Stimulated activated CD4-positive, alpha-beta T cell treated with anti-CD3 and anti-CD28 coated beads, Interleukin-12 subunit alpha, Interleukin-12 subunit beta, amount 100 ng/mL, for 48 hours (primary cell): ENCODE measurements around the gene FAM174C.

ENCODE experiments used
- DNase-seq, 3 donors: peaks; one replicate each; pipeline ENCODE4 v3.0.0-alpha.2; 2020; ENCODE audit warnings: low read depth in 2 of 3, low spot score in 1 of 3

The FAM174C gene

DNA sequence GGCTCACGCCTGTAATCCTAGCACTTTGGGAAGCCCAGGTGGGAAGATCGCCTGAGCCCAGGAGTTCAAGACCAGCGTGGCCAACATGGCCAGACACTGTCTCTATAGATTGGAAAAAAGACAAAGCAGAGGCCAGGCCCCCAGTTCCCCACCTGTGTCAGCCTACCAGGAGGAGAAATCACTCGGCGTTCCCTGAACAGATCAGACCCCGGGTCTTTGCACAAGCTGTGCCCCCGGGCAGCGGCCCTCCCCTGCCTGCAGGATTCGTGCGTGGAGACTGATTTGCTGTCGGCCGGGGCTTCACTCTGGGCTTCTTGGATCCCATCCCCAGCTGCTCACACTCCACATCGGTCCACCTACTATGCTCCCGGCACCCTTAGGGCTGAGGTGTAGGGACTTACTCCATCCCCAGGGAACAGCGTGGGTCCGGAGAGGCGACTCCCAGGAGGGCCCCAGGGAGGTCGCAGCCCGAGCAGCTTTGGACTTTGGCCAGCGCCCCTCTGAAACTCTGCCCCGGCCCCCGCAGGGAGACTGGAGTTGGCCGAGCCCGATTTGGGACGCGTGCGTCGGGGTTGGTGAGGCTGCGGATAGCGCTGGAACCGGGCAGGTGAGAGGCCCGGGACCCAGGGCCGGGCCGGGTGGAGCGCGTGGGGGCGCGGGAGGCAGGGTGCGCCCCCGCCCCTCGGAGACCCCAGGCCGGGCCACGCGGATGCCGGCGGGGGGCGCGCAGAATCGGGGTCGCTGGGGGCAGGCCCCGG is 9.8 kb downstream of the FAM174C start:
- DNase-seq: no peak

DNA sequence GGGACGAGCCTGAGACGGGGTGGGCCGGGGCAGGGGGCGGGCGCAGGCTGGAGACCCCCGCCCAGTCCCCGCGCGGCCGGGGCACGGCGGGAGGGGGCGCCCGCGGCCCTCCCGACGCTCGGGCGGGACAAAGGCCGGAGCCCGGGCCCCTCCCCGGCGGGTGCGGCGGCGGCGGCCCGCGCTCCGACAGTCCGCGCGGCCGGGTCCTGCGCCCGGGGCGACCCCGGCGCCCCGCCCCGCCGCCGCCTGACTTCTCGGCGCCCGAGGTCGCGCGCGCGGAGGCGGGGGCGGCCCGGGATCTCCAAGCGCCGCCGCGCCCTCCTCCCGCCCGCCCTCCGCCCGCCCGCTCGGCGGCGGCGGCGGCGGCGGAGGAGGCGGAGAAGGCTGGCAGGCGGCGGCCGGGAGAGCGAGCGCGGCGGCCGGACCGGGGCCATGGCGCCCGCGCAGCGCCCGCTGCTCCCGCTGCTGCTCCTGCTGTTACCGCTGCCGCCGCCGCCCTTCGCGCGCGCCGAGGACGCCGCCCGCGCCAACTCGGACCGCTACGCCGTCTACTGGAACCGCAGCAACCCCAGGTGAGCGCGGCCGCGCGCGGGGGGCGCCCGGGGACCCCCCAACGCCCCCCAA is 10.5 kb downstream of the FAM174C start, which contains the start of gene EFNA2:
Gene EFNA2 (plus strand): TSS at position 137 of the 624 bp plus-strand sequence. CDS start 296 bp downstream, at position 433.
- no peak for DNase-seq

- no peak for DNase-seq
Measured at GRCh38 chr19:1286487-1287353, 11.4 kb downstream of the FAM174C start.

GRCh38 chr19:1287354-1288225 is 12.3 kb downstream of the FAM174C start:
- DNase-seq: no peak

DNA sequence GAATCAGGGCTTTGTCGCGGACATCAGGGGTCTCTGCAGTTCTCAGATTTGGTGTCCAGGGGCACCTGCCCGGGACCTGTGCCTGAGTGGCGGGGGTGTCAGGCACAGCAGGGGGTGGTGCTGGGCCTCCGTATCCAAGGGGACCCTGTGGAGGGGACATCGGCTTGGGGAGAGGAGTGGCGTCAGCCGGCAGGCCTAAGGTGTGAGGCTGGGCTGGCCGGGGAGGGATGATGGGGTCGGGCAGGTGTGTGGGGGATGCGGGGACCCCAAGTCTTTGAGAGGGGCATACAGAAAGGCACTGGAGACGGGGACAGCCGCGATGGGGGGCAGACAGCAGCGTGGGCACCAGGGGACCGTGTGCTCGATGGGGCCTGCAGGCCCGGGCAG is 12.9 kb downstream of the FAM174C start:
- DNase-seq: no peak

DNA sequence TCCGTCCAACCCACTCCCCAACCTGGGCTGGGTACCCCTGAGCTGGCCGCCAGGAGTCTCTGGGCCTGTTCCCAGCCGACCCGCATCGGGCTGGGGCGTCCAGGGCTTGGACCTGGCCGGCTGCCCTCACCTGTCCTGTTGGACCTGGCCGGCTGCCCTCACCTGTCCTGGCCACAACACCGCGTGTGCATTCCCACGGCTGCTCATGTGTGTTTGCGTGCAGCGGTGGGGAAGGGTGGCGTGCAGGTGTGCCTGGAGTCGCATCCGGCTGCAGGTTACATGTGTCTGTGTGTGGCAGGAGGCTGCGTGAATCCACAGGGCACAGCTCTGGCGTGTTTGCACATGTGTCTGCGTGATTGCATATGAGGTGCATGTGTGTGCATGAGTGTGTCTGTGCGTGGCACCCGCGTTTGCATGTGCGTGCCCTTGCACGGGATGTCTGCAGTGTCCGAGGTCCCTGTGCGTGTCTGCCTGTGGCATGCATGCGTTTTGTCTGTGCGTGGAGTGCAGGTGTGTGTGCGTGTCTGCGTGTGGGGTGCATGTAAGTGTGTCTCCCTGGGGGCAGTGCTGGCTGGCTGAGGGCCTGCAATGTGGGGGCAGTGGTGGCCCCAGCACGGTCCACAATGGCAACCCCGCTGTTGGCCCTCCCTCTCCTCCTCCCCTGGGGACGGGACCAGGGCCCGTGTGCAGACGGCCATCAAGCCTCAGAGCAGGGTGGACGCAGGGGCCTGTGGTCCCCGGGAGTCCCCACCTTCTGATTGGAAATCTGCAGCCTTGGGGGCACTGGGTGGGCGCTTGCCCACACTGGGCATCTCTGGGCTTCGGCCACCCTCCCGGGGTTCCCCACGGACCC is 13.7 kb downstream of the FAM174C start:
- no peak for DNase-seq

- no peak for DNase-seq
Measured at GRCh38 chr19:1289686-1290025, 14.3 kb downstream of the FAM174C start.

DNA sequence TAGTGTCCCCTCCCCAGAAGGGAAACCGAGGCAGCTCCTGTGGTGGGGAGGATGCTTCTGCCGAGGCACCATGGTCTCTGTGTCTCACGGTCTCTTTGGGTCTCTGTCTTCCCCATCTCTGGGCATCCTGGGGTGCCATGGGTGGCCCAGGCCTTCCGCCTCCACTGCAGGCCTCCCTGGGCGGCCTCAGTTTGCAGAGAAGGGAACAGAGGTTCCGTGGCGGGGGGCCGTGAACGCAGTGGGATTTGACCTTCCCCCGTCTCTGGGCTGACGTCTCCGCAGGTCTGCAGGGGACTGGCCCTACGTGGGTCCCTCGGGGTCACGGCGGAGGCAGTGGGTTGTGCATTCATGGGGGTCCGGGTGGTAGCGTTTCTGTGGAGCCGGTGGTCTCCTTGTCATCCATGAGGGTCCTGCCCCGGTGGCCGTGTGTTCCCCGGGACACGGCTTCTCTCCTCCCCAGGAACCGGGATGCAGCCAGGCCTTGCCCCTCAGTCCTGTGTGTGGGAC is 14.9 kb downstream of the FAM174C start:
- DNase-seq: no peak

GRCh38 chr19:1290703-1291651 is 15.6 kb downstream of the FAM174C start:
- DNase-seq: no peak

DNA sequence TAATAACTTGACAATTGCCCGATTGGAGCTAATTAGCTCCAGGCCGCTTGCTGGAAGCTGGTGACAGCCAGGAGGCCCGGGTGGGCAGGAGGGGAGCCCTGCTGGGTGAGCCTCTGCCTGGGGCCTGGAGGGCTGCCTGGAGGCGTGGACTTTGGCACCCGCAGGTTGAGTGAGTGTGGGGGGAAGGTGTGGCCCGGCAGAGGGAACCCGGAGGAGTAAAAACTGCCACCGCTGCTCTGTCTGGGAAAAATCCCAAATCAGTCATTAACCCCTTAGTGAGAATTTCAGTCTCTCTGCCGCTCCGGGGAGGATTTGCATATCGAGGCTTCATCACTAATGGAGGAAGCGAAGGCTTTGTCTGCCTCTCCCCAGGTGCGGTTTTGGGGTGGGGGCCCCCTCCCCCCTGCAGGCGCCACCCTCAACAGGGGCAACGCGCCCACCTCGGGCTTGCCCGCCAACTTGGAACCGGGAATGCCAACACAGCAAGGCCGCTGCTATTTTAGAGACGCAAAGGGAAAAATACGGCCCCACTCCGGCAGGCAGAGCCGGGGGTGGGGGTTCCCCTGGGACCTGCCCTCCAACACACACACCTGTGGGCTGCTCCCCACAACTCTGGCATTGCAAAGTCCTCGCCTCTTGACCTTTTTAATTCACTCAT is 16.6 kb downstream of the FAM174C start:
- no peak for DNase-seq

DNA sequence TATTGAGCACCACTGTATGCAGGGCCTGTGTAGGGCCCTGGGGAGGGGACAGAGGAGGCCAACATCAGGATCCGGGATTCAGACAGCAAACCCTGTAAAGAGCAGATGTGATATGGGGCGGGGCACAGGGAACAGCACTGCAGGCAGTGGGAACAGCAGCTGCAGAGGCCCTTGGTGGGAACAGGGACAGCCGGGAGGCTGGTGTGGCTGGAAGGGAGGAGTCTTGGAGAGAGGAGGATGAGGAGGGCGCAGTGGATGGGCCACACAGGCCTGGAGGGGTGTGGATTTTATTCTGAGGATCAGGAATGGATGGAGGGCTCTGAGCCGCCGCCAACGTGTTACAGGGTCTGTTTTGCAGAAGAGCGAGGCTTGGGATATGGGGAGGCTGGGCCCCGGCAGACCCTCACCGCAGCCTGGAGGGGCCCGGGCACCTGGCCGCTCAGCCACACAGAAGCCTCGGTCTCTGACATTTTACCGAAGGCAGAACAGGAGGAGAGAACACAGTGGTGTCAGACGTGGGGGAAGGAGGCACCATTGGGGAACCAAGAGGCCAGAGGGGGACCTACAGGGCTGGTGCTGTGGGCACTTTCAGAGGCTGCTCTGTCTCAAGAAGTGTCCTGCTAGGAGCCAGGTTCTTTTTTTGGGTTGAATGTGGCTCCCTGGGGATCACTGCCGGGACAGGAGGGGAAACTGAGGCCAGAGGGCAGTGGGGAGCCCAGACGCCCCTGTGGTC is 17.3 kb downstream of the FAM174C start:
- DNase-seq: no peak

DNA sequence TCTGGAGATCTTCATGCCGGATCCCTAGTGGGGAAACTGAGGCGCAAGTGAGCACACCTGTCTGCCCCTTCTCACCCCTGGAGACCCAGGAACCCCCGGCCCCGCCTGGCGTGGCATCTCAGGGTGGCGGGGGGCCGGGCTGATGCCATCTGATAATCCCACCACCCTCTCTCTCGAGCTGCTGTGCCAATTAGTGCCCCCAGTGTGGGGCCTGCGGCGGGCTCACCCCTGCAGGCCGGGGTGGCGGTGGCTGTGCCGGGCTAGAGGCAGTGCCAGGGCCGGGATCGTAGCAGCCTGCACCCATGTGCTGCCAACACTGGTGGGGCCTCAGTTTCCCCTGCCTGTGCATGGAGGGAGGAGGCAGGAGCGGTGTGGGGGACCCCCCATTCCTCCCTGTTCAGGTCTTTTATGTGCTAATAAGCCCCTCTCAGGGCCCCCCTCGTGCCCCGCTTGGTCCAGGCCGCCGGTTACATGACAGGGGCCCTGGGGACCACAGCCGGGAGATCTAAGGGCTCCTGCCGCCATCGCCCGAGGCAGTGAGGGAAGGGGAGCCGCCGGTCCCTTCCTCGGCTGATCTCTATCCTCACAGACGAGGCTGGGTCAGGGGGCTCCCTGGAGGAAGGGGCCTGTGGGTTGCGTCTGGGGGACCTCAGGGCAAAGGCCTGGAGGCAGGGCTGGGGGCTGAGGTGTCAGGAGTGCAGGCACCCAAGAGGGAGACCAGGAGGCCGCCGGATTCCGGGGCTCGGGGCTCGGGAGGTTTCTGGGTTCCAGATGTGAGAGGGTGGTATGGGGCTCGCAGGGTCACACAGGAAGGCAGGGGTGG is 18.7 kb downstream of the FAM174C start:
- DNase-seq: no peak

GRCh38 chr19:1294688-1295087 is 19.4 kb downstream of the FAM174C start:
- DNase-seq: no peak

DNA sequence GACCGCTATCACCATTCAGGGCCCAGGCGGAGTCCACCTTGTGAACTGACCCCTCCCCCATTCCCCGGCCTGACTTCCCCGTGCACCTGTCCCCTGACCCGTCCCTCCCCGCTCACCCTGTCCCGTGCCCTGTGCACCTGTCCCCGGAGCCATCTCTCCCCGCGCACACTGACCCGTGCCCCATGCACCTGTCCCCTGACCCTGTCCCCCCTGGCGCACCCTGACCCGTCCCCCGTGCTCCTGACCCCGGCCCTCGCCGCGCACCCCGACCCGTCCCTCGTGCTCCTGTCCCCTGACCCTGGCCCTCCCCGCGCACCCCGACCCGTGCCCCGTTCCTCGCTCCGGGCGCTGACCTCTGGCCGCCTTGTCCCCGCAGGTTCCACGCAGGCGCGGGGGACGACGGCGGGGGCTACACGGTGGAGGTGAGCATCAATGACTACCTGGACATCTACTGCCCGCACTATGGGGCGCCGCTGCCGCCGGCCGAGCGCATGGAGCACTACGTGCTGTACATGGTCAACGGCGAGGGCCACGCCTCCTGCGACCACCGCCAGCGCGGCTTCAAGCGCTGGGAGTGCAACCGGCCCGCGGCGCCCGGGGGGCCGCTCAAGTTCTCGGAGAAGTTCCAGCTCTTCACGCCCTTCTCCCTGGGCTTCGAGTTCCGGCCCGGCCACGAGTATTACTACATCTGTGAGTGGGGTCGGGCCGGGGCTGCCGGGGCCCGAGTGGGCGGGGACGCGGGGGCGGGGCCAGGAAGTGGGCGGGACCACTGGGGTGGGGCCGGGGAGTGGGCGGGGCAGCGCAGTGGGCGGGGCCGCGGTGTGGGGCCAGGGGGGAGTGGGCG is 20.1 kb downstream of the FAM174C start:
- DNase-seq: peak in 2 of 3 donors; percentile 35 to 41

- no peak for DNase-seq
Measured at GRCh38 chr19:1296078-1296477, 20.7 kb downstream of the FAM174C start.
